HG03095 (cell line): ENCODE data around the gene TBC1D24.
"Not testable (repeated sequence)": the region's sequence is repeated elsewhere in the genome, so short reads cannot be mapped to it uniquely, and the experiment has no call there.

Source experiments
- ATAC-seq: cut with Tn5 transposase; IDR thresholded peaks from one replicate; pipeline ENCODE4 v1.9.1; 2021; ENCODE audit warnings: moderate library complexity; ENCODE audit not compliant: unreplicated experiment

Gene TBC1D24

GRCh38 chr16:2554709-2555425 is 79.9 kb downstream of the TBC1D24 start:
- not testable (repeated sequence) for ATAC-seq
